ENCODE data around the gene INAFM1. TPM values are rescaled to one million over a fixed set of nuclear protein-coding genes. Genes with fewer than 3 reads are reported as not detected.

The INAFM1 gene
- total RNA-seq, 1 experiment from 2014 or later, result 13.5 TPM

DNA sequence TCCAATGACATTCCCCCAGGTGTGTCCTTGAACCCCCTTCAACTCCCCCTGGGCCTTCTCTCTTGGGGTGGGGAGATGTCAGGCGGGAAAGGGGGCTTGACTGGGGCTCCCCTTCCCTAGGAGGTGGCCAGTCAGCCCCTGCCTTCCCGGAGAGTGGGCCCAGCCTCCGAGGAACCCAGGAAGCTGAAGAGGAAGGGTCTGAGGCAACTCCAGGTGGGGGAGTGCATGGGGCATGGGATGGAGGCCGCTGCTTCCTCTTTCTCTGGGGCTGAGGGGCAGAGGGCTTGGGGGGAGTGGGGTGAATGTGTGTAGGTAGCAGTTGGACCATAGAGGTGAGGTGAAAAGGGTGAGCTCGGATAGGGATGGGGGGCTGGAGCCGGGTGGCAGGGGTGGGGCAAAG is 2.7 kb upstream of the INAFM1 start:
- Histone ChIP-seq H3K4me2 (no peak overlapping the region), H3K9me2 (ENCODE audit: insufficient read depth) (no peaks in the 10 kb centered on the region), H2AFZ (no peak overlapping the region), H3K79me2 (ENCODE audit: low read depth) (no peaks in the 10 kb centered on the region), H3K9me3 (ENCODE audit: insufficient read depth, low read depth) (no peaks in the 10 kb centered on the region), H3K27me3 (ENCODE audit: insufficient read depth, low read depth) (no peaks in the 10 kb centered on the region), H3F3A (ENCODE audit: insufficient read depth, low read depth) (peaks cover 22% of the 10 kb centered on the region), H3K4me3 (no peak overlapping the region), H3K27ac (no peak overlapping the region), H3K36me3 (ENCODE audit: low read depth) (no peaks in the 10 kb centered on the region), H4K20me1 (ENCODE audit: insufficient read depth) (no peaks in the 10 kb centered on the region), H3K4me1 (replicated peaks; ENCODE audit: insufficient read depth) (0 out of 2 replicates have a peak, but pooled peaks cover 4% of the 10 kb centered on the region)
- ChIA-PET POLR2A (ENCODE audit: unreplicated experiment) (interaction anchor here (0.5 to 0.6 kb wide), 2 partner anchors 134 to 237 kb away, joined by 3 read pairs; no protein-coding TSS in a partner anchor), CTCF (interaction anchor here (0.6 kb wide), 1 partner anchor 55 kb away, joined by 4 read pairs; no protein-coding TSS in a partner anchor)
- no TSS peak for BruUV-seq (replicated peaks)
- intact Hi-C loops (cut with micrococcal nuclease; ENCODE audit: unreplicated experiment), result loop anchor here (10.0 kb wide), 1 partner anchor 333 kb away; the partner anchor contains the start of gene BICRA
- TF ChIP-seq CTCF (conservative IDR thresholded peaks at IDR 0.05) (no peak), EZH2 (IDR thresholded peaks at IDR 0.05; ENCODE audit: low read depth) (no peak)
- no peak for DNase-seq

- intact Hi-C loops (cut with micrococcal nuclease; ENCODE audit: unreplicated experiment), result loop anchor here (10.0 kb wide), 1 partner anchor 332 kb away; the partner anchor contains the start of gene BICRA
- peaks cover 29% of the 10 kb centered on the region for H3F3A ChIP-seq (ENCODE audit: insufficient read depth, low read depth)
- CTCF ChIA-PET, result no interaction called here
- TF ChIP-seq CTCF (conservative IDR thresholded peaks at IDR 0.05), result no peak
- TF ChIP-seq EZH2 (IDR thresholded peaks at IDR 0.05; ENCODE audit: low read depth), result no peak
- H3K4me3 ChIP-seq, result peak overlapping the region; percentile 91
- H3K9me3 ChIP-seq (ENCODE audit: insufficient read depth, low read depth), result no peaks in the 10 kb centered on the region
- H3K36me3 ChIP-seq (ENCODE audit: low read depth), result no peaks in the 10 kb centered on the region
- POLR2A ChIA-PET (ENCODE audit: unreplicated experiment), result interaction anchor here (0.5 kb wide), 1 partner anchor 237 kb away, joined by 3 read pairs; no protein-coding TSS in a partner anchor
- peak overlapping the region; percentile 96 for H3K27ac ChIP-seq
- peak overlapping the region; percentile 96 for H3K4me2 ChIP-seq
- no peaks in the 10 kb centered on the region for H3K27me3 ChIP-seq (ENCODE audit: insufficient read depth, low read depth)
- DNase-seq, result no peak
- no peaks in the 10 kb centered on the region for H3K79me2 ChIP-seq (ENCODE audit: low read depth)
- H4K20me1 ChIP-seq (ENCODE audit: insufficient read depth), result no peaks in the 10 kb centered on the region
- BruUV-seq (replicated peaks), result no TSS peak
- H3K4me1 ChIP-seq (replicated peaks; ENCODE audit: insufficient read depth), result 0 out of 2 replicates have a peak, but pooled peaks cover 4% of the 10 kb centered on the region
- H3K9me2 ChIP-seq (ENCODE audit: insufficient read depth), result no peaks in the 10 kb centered on the region
- H2AFZ ChIP-seq, result peak overlapping the region; percentile 87; the same call in 1 of the 2 replicates
These were observed 2.0 kb upstream of the INAFM1 start for GRCh38 chr19:47272448-47273312.

DNA sequence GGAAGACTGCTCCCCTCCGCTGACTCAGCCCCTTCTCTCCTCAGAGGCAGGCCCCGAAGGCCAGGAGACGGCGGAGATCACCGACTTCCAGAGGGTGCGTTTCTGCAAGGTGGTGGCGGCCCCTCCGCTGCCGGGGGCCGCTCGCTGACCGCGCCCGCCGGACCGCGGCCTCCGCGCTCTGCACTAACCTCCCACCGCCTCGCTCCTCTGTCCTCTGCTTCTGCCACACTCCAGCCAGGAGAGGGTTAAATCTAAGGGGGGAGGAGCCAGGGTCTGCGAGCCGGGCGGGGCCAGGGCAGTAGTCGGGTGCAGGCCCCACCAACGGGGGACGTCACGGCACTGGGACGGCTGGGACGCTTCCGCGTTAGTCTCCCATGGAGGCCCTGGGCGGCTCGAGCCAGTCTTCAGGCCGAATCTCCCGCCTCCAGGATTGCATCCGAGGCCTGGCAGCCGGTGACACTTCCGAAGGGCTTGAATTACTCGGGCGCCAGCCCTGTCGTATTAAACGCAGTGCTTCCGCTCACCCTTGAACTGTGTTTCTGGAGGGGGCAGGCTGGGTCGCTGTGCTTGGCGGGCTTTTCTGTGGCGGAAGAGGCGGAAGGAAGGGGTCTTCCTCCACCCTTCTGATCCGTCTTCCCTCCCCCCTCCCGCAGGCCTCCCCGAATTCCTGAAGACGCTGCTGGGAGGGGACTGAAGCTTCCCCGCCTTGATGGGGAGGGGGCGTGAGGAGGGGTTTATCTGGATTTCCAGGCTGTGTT is 1.2 kb upstream of the INAFM1 start:
- intact Hi-C loops (cut with micrococcal nuclease; ENCODE audit: unreplicated experiment), result loop anchor here (1.0 to 10.0 kb wide), 2 partner anchors 16 to 331 kb away; partner anchors contain the start of gene BICRA
- no peaks in the 10 kb centered on the region for H4K20me1 ChIP-seq (ENCODE audit: insufficient read depth)
- peaks cover 6% of the 10 kb centered on the region; the same call in 1 of the 2 replicates for H3K4me1 ChIP-seq (replicated peaks; ENCODE audit: insufficient read depth)
- no peaks in the 10 kb centered on the region for H3K27me3 ChIP-seq (ENCODE audit: insufficient read depth, low read depth)
- no peaks in the 10 kb centered on the region for H3K36me3 ChIP-seq (ENCODE audit: low read depth)
- TSS peak; percentile 88 for BruUV-seq (replicated peaks)
- H2AFZ ChIP-seq, result peak overlapping the region; percentile 87
- no peaks in the 10 kb centered on the region for H3K9me2 ChIP-seq (ENCODE audit: insufficient read depth)
- no peaks in the 10 kb centered on the region for H3K9me3 ChIP-seq (ENCODE audit: insufficient read depth, low read depth)
- H3K27ac ChIP-seq, result peak overlapping the region; percentile 96
- TF ChIP-seq EZH2 (IDR thresholded peaks at IDR 0.05; ENCODE audit: low read depth), result no peak
- no peak for TF ChIP-seq CTCF (conservative IDR thresholded peaks at IDR 0.05)
- peak overlapping the region; percentile 96 for H3K4me2 ChIP-seq
- DNase-seq, result peak; percentile 85 to 90
- peak overlapping the region; percentile 91 for H3K4me3 ChIP-seq
- ChIA-PET CTCF (interaction anchor here (0.6 to 0.9 kb wide), 5 partner anchors 17 to 238 kb away, joined by 4 to 7 read pairs (median 6); partner anchors contain the start of genes CCDC9 and DHX34), POLR2A (ENCODE audit: unreplicated experiment) (interaction anchor here (0.6 to 1.8 kb wide), 12 partner anchors 14 to 451 kb away, joined by 3 to 31 read pairs (median 5); partner anchors contain the start of gene CCDC9)
- H3K79me2 ChIP-seq (ENCODE audit: low read depth), result no peaks in the 10 kb centered on the region
- peaks cover 33% of the 10 kb centered on the region for H3F3A ChIP-seq (ENCODE audit: insufficient read depth, low read depth)
